Hepatocyte (in vitro differentiated cells): ENCODE measurements around the gene EEF1AKMT4. TPM values are rescaled to one million over a fixed set of nuclear protein-coding genes. Genes with fewer than 3 reads are reported as not detected.
A peak's percentile ranks its signal among the peaks of the same experiment; 100 is the strongest.

Source experiments
- DNase-seq: peaks from one replicate; pipeline ENCODE4 v3.0.0-alpha.2; 2016; ENCODE audit warnings: low spot score
- H2AFZ ChIP-seq: fragments of 200-600 bp; sonication (generic); 2 replicates; pipeline ENCODE4 v1.6.0; 2016; ENCODE audit warnings: antibody characterized with exemption, mild to moderate bottlenecking
- H3K27ac ChIP-seq: fragments of 200-600 bp; sonication (generic); 2 replicates; pipeline ENCODE4 v1.5.1; 2016; ENCODE audit warnings: mild to moderate bottlenecking
- H3K27me3 ChIP-seq: fragments of 200-600 bp; sonication (generic); 2 replicates; pipeline ENCODE4 v1.6.1; 2016
- H3K36me3 ChIP-seq: fragments of 200-600 bp; sonication (generic); replicated peaks from 2 replicates; pipeline ENCODE4 v1.5.1; 2016; ENCODE audit warnings: low read depth; ENCODE audit not compliant: insufficient read depth
- H3K4me1 ChIP-seq: fragments of 200-600 bp; sonication (generic); 2 replicates; pipeline ENCODE4 v1.5.1; 2016; ENCODE audit warnings: mild to moderate bottlenecking, moderate library complexity; ENCODE audit not compliant: insufficient read depth
- H3K4me2 ChIP-seq: fragments of 200-600 bp; sonication (generic); 2 replicates; pipeline ENCODE4 v1.6.0; 2016
- H3K4me3 ChIP-seq: fragments of 200-600 bp; sonication (generic); 2 replicates; pipeline ENCODE4 v1.5.1; 2016; ENCODE audit warnings: mild to moderate bottlenecking
- H3K79me2 ChIP-seq: fragments of 200-600 bp; sonication (generic); 2 replicates; pipeline ENCODE4 v1.6.0; 2017; ENCODE audit warnings: mild to moderate bottlenecking
- H3K9me2 ChIP-seq: fragments of 200-600 bp; sonication (generic); replicated peaks from 2 replicates; pipeline ENCODE4 v1.6.0; 2017; ENCODE audit warnings: mild to moderate bottlenecking; ENCODE audit not compliant: insufficient read depth
- H3K9me3 ChIP-seq: fragments of 200-600 bp; sonication (generic); 2 replicates; pipeline ENCODE4 v1.5.1; 2016; ENCODE audit warnings: low read depth, mild to moderate bottlenecking
- H4K20me1 ChIP-seq: fragments of 200-600 bp; sonication (generic); 2 replicates; pipeline ENCODE4 v1.6.0; 2016; ENCODE audit warnings: mild to moderate bottlenecking; ENCODE audit not compliant: insufficient read depth, poor library complexity, severe bottlenecking
- EZH2 ChIP-seq: fragments of 200-600 bp; sonication (generic); IDR thresholded peaks from 2 replicates; pipeline ENCODE4 v1.6.1; 2016; ENCODE audit warnings: antibody characterized with exemption, mild to moderate bottlenecking, borderline replicate concordance
- EZH2phosphoT487 ChIP-seq: fragments of 200-600 bp; sonication (generic); IDR thresholded peaks from one replicate; pipeline ENCODE4 v1.6.1; 2018; ENCODE audit warnings: antibody characterized with exemption, mild to moderate bottlenecking, low read depth, moderate library complexity; ENCODE audit not compliant: unreplicated experiment, severe bottlenecking
- WGBS: methylation state at CpG from one replicate; pipeline ENCODE4 v1.1.6; 2016; ENCODE audit warnings: low lambda C conversion rate; ENCODE audit errors: missing lambda C conversion rate; 5-methylcytosine and 5-hydroxymethylcytosine counted together
- polyA plus RNA-seq: library from polyadenylated mRNA; unstranded; fragments of >200 nt; fragmentation: Nextera tagmentation; extraction: Ambion mirVana; gene quantifications from 2 replicates; pipeline ENCODE4 v1.2.1, GENCODE V29; 2016
- total RNA-seq: library from RNA; depleted of rRNA; stranded (reverse); fragments of >200 nt; gene quantifications from 2 replicates; pipeline ENCODE4 v1.2.3, GENCODE V29; 2014
- TF ChIP-seq, protein P1 (sequence below): fragments of 200-600 bp; sonication (generic); IDR thresholded peaks from 2 replicates; pipeline ENCODE4 v1.5.1; 2016; ENCODE audit warnings: antibody characterized with exemption, mild to moderate bottlenecking; ENCODE audit not compliant: poor library complexity

EEF1AKMT4 gene
- total and polyA plus RNA-seq, 2 experiments from 2014 or later = 9.8 to 13.5 TPM

GRCh38 chr3:184289426-184289938 is 40.0 kb downstream of the EEF1AKMT4 start:
- Histone ChIP-seq H3K36me3 (no peaks in the 10 kb centered on the region), H3K4me1 (no peaks in the 10 kb centered on the region), H3K4me3 (no peak overlapping the region), H2AFZ (no peak overlapping the region), H3K27me3 (peaks cover 5% of the 10 kb centered on the region), H4K20me1 (no peaks in the 10 kb centered on the region), H3K4me2 (no peak overlapping the region), H3K27ac (no peak overlapping the region), H3K79me2 (no peaks in the 10 kb centered on the region), H3K9me3 (no peaks in the 10 kb centered on the region), H3K9me2 (no peaks in the 10 kb centered on the region)
- WGBS = 21% methylated on average over 10 of the region's 10 CpGs
- peak; percentile 48 for DNase-seq
- TF ChIP-seq EZH2phosphoT487 (no peak), EZH2 (no peak)
- TF ChIP-seq, protein P1, sequence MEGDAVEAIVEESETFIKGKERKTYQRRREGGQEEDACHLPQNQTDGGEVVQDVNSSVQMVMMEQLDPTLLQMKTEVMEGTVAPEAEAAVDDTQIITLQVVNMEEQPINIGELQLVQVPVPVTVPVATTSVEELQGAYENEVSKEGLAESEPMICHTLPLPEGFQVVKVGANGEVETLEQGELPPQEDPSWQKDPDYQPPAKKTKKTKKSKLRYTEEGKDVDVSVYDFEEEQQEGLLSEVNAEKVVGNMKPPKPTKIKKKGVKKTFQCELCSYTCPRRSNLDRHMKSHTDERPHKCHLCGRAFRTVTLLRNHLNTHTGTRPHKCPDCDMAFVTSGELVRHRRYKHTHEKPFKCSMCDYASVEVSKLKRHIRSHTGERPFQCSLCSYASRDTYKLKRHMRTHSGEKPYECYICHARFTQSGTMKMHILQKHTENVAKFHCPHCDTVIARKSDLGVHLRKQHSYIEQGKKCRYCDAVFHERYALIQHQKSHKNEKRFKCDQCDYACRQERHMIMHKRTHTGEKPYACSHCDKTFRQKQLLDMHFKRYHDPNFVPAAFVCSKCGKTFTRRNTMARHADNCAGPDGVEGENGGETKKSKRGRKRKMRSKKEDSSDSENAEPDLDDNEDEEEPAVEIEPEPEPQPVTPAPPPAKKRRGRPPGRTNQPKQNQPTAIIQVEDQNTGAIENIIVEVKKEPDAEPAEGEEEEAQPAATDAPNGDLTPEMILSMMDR = peak; percentile 51

DNA sequence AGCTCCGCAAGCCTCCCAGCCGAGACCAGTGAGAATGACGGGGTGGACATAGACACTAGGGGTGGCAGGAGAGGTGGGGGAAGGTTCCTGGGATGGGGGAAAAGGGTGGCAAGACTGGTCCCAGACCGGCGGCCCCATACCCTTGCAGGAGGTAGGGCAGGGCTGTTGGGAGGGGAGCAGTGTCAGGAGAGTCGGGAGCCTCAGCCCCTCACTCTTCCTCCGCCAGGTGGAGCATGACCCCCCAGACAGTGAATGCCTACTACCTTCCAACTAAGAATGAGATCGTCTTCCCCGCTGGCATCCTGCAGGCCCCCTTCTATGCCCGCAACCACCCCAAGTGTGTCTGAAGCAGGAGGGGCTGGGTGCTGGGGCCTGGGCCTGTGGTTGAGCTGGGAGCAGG is 40.9 kb downstream of the EEF1AKMT4 start:
- no peak for TF ChIP-seq EZH2phosphoT487
- no peaks in the 10 kb centered on the region for H3K36me3 ChIP-seq
- H3K4me2 ChIP-seq = no peak overlapping the region
- 88% methylated on average over 10 of the region's 10 CpGs for WGBS
- peaks cover 5% of the 10 kb centered on the region for H3K27me3 ChIP-seq
- no peaks in the 10 kb centered on the region for H3K4me1 ChIP-seq
- no peaks in the 10 kb centered on the region for H3K9me2 ChIP-seq
- H2AFZ ChIP-seq = no peak overlapping the region
- no peak overlapping the region for H3K27ac ChIP-seq
- DNase-seq = no peak
- no peaks in the 10 kb centered on the region for H3K9me3 ChIP-seq
- no peak overlapping the region for H3K4me3 ChIP-seq
- H3K79me2 ChIP-seq = no peaks in the 10 kb centered on the region
- no peaks in the 10 kb centered on the region for H4K20me1 ChIP-seq

- Histone ChIP-seq H3K4me1 (no peaks in the 10 kb centered on the region), H3K4me3 (no peak overlapping the region), H2AFZ (no peak overlapping the region), H3K27me3 (no peaks in the 10 kb centered on the region), H3K79me2 (no peaks in the 10 kb centered on the region), H3K4me2 (no peak overlapping the region), H3K9me2 (no peaks in the 10 kb centered on the region), H3K27ac (no peak overlapping the region), H3K9me3 (no peaks in the 10 kb centered on the region), H3K36me3 (no peaks in the 10 kb centered on the region), H4K20me1 (no peaks in the 10 kb centered on the region)
- DNase-seq = no peak
- TF ChIP-seq, protein P1 = no peak
- no peak for TF ChIP-seq EZH2
- no peak for TF ChIP-seq EZH2phosphoT487
- 94% methylated on average over 22 of the region's 22 CpGs for WGBS
Observed at GRCh38 chr3:184291044-184291737, 41.7 kb downstream of the EEF1AKMT4 start.

- WGBS = 94% methylated on average over 21 of the region's 21 CpGs
- no peaks in the 10 kb centered on the region for H3K27me3 ChIP-seq
Observed at GRCh38 chr3:184291738-184292445, 42.4 kb downstream of the EEF1AKMT4 start.

More at GRCh38 chr3:184291738-184292445, 42.4 kb downstream of the EEF1AKMT4 start:
- Histone ChIP-seq H3K79me2 (no peaks in the 10 kb centered on the region), H2AFZ (no peak overlapping the region), H3K4me2 (no peak overlapping the region), H3K36me3 (no peaks in the 10 kb centered on the region), H3K4me1 (no peaks in the 10 kb centered on the region), H4K20me1 (no peaks in the 10 kb centered on the region), H3K9me3 (no peaks in the 10 kb centered on the region), H3K27ac (no peak overlapping the region), H3K4me3 (no peak overlapping the region), H3K9me2 (no peaks in the 10 kb centered on the region)
- TF ChIP-seq, protein P1 = no peak
- TF ChIP-seq EZH2phosphoT487 (no peak), EZH2 (no peak)
- no peak for DNase-seq
